ENCODE results near the gene IMP3. TPM values are rescaled to one million over a fixed set of nuclear protein-coding genes. Genes with fewer than 3 reads are reported as not detected.

Gene IMP3
- total and polyA plus RNA-seq, 2 donors (not counting 3 experiments of a cell fraction or from before 2014, with no cell fraction given), result 41.3 to 64.0 TPM

DNA sequence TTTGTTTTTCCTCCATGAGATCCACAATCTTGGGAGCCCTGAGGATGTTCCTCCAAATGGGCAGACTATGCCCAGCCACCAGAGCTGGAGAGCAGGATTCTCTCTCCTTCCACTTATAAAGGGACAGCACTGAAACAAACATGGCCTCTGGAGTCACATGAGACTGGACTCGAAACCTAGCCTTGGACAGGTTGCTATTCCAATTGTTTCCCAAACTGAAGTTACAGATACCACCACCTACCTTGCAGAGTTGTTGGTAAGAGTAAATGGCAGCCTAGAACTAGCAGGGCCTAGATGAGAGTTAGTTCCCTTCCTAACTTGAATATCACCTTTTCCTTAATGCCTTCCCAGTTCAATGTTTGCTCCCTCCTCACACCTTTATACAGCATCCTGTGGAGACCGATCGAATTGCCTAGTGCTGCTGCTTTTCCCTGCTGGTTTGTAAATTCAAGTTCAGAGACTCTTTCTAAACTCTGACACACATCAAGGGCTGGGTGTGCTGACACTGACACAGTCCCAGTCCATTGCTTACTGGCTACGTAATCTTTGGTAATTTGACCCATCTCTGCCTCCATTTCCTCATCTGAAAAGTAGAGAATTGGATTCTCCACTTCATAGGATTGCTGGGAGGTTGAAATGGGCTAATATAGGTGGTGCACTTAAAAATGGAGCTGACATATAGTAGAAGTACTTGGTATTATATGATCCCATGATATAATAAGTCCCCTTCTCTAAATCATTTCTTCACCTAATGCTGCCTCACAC is 2.6 kb downstream of the IMP3 start:
- no peak overlapping the region for H3K9ac ChIP-seq (replicated peaks; ENCODE audit: extremely low read depth, insufficient read depth, low read length)
- DNase-seq (ENCODE audit: low read depth, low spot score) (no peak), FAIRE-seq (peak; percentile 47)
- H3K36me3 ChIP-seq (ENCODE audit: control insufficient read depth in 2 of 2, extremely low read depth in 1 of 2, insufficient read depth in 2 of 2, low read length in 2 of 2), result no peaks in the 10 kb centered on the region
- H4K20me1 ChIP-seq (replicated peaks; ENCODE audit: control insufficient read depth, extremely low read depth, insufficient read depth, low read length), result no peaks in the 10 kb centered on the region
- intact Hi-C loops (cut with micrococcal nuclease), result loop anchor here (1.0 to 2.0 kb wide), 6 partner anchors 17 to 185 kb away; no protein-coding TSS in a partner anchor
- no peak overlapping the region for H3K4me3 ChIP-seq (replicated peaks in 1 of 3; ENCODE audit: insufficient read depth in 1 of 3, low read depth in 1 of 3, low read length in 3 of 3)
- H3K9me1 ChIP-seq (replicated peaks; ENCODE audit: control insufficient read depth, extremely low read depth, insufficient read depth, low read length), result no peaks in the 10 kb centered on the region
- H3K79me2 ChIP-seq (ENCODE audit: control insufficient read depth, insufficient read depth, low read length), result peaks cover 10% of the 10 kb centered on the region
- peaks cover 23% of the 10 kb centered on the region for H3K4me1 ChIP-seq (ENCODE audit: control insufficient read depth, extremely low read depth, insufficient read depth, low read length)
- TF ChIP-seq, protein P1, sequence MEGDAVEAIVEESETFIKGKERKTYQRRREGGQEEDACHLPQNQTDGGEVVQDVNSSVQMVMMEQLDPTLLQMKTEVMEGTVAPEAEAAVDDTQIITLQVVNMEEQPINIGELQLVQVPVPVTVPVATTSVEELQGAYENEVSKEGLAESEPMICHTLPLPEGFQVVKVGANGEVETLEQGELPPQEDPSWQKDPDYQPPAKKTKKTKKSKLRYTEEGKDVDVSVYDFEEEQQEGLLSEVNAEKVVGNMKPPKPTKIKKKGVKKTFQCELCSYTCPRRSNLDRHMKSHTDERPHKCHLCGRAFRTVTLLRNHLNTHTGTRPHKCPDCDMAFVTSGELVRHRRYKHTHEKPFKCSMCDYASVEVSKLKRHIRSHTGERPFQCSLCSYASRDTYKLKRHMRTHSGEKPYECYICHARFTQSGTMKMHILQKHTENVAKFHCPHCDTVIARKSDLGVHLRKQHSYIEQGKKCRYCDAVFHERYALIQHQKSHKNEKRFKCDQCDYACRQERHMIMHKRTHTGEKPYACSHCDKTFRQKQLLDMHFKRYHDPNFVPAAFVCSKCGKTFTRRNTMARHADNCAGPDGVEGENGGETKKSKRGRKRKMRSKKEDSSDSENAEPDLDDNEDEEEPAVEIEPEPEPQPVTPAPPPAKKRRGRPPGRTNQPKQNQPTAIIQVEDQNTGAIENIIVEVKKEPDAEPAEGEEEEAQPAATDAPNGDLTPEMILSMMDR (IDR thresholded peaks at IDR 0.05; ENCODE audit: extremely low read depth in 1 of 2, insufficient read depth in 1 of 2, low read depth in 1 of 2, low read length in 2 of 2), result no peak
- TF ChIP-seq JUN (IDR thresholded peaks at IDR 0.05; ENCODE audit: borderline replicate concordance, insufficient read depth, insufficient read length, low read depth), result no peak
- TF ChIP-seq POLR2A (IDR thresholded peaks at IDR 0.05; ENCODE audit: low read depth, low read length), result no peak
- no peak for TF ChIP-seq MYC (IDR thresholded peaks at IDR 0.05; ENCODE audit: low read depth, low read length)
- no peak for TF ChIP-seq POLR2AphosphoS5 (IDR thresholded peaks at IDR 0.05; ENCODE audit: insufficient read depth, low read depth, low read length)
- no peak for TF ChIP-seq EZH2 (IDR thresholded peaks at IDR 0.05; ENCODE audit: borderline replicate concordance, low read depth, low read length, severe bottlenecking)
- TF ChIP-seq FOS (IDR thresholded peaks at IDR 0.05; ENCODE audit: borderline replicate concordance, insufficient read depth, low read length), result no peak
- TF ChIP-seq, protein P2, sequence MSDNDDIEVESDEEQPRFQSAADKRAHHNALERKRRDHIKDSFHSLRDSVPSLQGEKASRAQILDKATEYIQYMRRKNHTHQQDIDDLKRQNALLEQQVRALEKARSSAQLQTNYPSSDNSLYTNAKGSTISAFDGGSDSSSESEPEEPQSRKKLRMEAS (IDR thresholded peaks at IDR 0.05; ENCODE audit: insufficient read depth, insufficient read length), result no peak
- no peak for TF ChIP-seq GATA2 (IDR thresholded peaks at IDR 0.05; ENCODE audit: insufficient read depth, insufficient read length, low read depth, low read length)
- H3K27ac ChIP-seq (ENCODE audit: insufficient read depth, low read depth, low read length), result no peak overlapping the region
- no TSS peak for BruUV-seq (replicated peaks)
- ChIA-PET POLR2A (interaction anchor here (1.3 kb wide), 1 partner anchor 12 kb away, joined by 4 read pairs; the partner anchor contains the start of gene SNUPN), CTCF (interaction anchor here (0.8 to 4.3 kb wide), 13 partner anchors 10 to 238 kb away, joined by 3 to 65 read pairs (median 8); partner anchors contain the start of genes SNUPN and SNX33)
- H3K4me2 ChIP-seq (ENCODE audit: insufficient read depth, low read length), result no peak overlapping the region
- no peak overlapping the region for H2AFZ ChIP-seq (ENCODE audit: low read depth, low read length)
- H3K9me3 ChIP-seq (replicated peaks; ENCODE audit: control insufficient read depth, insufficient read depth, low read length), result no peaks in the 10 kb centered on the region
- no peaks in the 10 kb centered on the region for H3K27me3 ChIP-seq (ENCODE audit: control insufficient read depth in 2 of 2, insufficient read depth in 2 of 2, low read length in 2 of 2)
- dilution Hi-C loops (cut with MboI; ENCODE audit: extremely low pct_ligation_motif_present, low sequenced_read_pairs), result no loop called here

All from endothelial cell of umbilical vein (primary cell).